DMS153 treated with DMSO at 0.1 percent for 48 hours (cell line): ENCODE results near the gene RPL3.

Source experiments
- DNase-seq: peaks from one replicate; lab custom pipeline; 2025; ENCODE audit not compliant: unreplicated experiment; lab: John Stamatoyannopoulos, UW

RPL3 gene

DNA sequence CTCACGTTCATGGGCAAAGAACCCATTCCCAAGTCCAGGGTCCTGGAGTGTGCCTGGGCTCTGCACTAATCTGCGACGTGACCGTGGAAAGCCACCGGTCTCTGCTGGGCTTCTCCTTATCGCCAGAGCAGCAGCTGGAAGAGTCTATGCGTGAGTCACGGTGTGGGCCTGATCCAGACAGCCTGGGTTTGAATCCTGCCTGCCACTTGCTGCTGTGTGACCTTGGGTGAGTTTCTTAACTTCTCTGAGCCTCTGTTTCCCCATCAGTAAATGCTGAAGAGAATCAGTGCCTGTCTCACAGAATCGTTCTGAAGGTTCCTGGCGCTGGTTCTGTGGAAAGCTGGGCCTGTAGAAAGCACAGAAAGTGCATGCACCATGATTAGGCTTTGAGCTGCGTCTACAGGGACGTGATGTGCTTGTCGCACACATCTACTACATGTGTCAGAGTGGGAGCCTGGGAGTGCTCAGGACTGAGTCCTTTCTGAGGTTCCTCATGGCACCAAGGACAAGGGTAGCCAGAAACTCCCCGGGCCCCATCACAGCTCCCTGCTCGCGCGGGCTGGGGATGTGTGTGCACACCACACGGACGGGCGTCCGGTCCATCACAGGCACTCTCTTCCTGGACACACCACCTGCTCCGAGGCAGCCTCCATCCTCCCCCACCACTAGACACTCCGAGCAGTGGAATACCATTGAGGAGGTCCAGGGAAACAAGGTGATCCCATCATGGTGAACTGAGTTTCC lies 54.1 kb downstream of the RPL3 start:
- DNase-seq, result no peak

GRCh38 chr22:39264349-39265038 lies 54.9 kb downstream of the RPL3 start:
- no peak for DNase-seq

- DNase-seq, result no peak
Observed at GRCh38 chr22:39263626-39264348, 55.6 kb downstream of the RPL3 start.
